Neural cell (in vitro differentiated cells): Measurements from ENCODE around the gene GOSR1.

Source experiments
- EP300 ChIP-seq: fragments of 450-650 bp; conservative IDR thresholded peaks from 2 replicates; pipeline ENCODE4 v1.6.1; 2014; ENCODE audit warnings: antibody characterized with exemption, mild to moderate bottlenecking, moderate library complexity; ENCODE audit not compliant: poor library complexity, severe bottlenecking
- EZH2 ChIP-seq: fragments of 200-600, 300-800 bp; shearing (Covaris generic), sonication (generic); IDR thresholded peaks from 2 replicates; pipeline ENCODE4 v1.6.1; 2014; ENCODE audit warnings: antibody characterized with exemption, low read length, borderline replicate concordance, mild to moderate bottlenecking; ENCODE audit not compliant: insufficient read depth, poor library complexity, severe bottlenecking
- MXI1 ChIP-seq: fragments of 450-650 bp; conservative IDR thresholded peaks from 2 replicates; pipeline ENCODE4 v1.6.1; 2014; ENCODE audit warnings: antibody characterized with exemption, mild to moderate bottlenecking; ENCODE audit not compliant: poor library complexity, severe bottlenecking
- POLR2AphosphoS5 ChIP-seq: IDR thresholded peaks from 2 replicates; pipeline ENCODE4 v1.6.1; 2012
- RAD21 ChIP-seq: fragments of 450-650 bp; conservative IDR thresholded peaks from 2 replicates; pipeline ENCODE4 v1.6.1; 2014; ENCODE audit warnings: antibody characterized with exemption, mild to moderate bottlenecking, moderate library complexity
- SMC3 ChIP-seq: fragments of 450-650 bp; conservative IDR thresholded peaks from 2 replicates; pipeline ENCODE4 v1.6.1; 2014; ENCODE audit warnings: antibody characterized with exemption, mild to moderate bottlenecking, moderate library complexity; ENCODE audit not compliant: poor library complexity
- TAF1 ChIP-seq: IDR thresholded peaks from 2 replicates; pipeline ENCODE4 v1.6.1; 2012; ENCODE audit warnings: low read depth
- TF ChIP-seq, protein P1 (sequence below): fragments of 450-650 bp; IDR thresholded peaks from 2 replicates; pipeline ENCODE4 v1.5.1; 2014; ENCODE audit warnings: antibody characterized with exemption, mild to moderate bottlenecking, moderate library complexity; ENCODE audit not compliant: poor library complexity, severe bottlenecking
- TF ChIP-seq, protein P2 (sequence below): IDR thresholded peaks from 2 replicates; pipeline ENCODE4 v1.6.1; 2012; ENCODE audit warnings: borderline replicate concordance

DNA sequence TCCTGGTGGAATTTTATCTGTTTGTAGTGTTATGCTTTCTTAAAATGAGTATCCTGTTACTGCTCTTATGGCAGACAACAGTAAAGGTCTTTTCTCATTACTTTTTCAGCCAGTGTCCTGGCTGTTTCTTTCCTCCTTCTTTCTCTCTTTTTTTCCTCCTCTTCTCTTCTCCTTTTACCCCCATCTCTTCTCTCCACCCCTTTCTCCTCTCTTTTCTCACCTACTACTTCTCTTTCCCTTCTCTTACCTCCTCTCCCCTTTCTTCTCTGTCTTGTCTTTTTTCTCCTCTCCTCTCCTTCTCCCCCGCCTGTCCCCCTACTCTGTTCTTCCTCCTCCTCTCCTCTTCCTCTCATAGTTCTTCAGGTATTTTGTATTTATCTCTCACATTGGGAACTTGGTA is 49.6 kb upstream of the GOSR1 start:
- TF ChIP-seq, protein P1, sequence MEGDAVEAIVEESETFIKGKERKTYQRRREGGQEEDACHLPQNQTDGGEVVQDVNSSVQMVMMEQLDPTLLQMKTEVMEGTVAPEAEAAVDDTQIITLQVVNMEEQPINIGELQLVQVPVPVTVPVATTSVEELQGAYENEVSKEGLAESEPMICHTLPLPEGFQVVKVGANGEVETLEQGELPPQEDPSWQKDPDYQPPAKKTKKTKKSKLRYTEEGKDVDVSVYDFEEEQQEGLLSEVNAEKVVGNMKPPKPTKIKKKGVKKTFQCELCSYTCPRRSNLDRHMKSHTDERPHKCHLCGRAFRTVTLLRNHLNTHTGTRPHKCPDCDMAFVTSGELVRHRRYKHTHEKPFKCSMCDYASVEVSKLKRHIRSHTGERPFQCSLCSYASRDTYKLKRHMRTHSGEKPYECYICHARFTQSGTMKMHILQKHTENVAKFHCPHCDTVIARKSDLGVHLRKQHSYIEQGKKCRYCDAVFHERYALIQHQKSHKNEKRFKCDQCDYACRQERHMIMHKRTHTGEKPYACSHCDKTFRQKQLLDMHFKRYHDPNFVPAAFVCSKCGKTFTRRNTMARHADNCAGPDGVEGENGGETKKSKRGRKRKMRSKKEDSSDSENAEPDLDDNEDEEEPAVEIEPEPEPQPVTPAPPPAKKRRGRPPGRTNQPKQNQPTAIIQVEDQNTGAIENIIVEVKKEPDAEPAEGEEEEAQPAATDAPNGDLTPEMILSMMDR = no peak
- no peak for TF ChIP-seq TAF1
- TF ChIP-seq POLR2AphosphoS5 = no peak
- no peak for TF ChIP-seq MXI1
- TF ChIP-seq, protein P2, sequence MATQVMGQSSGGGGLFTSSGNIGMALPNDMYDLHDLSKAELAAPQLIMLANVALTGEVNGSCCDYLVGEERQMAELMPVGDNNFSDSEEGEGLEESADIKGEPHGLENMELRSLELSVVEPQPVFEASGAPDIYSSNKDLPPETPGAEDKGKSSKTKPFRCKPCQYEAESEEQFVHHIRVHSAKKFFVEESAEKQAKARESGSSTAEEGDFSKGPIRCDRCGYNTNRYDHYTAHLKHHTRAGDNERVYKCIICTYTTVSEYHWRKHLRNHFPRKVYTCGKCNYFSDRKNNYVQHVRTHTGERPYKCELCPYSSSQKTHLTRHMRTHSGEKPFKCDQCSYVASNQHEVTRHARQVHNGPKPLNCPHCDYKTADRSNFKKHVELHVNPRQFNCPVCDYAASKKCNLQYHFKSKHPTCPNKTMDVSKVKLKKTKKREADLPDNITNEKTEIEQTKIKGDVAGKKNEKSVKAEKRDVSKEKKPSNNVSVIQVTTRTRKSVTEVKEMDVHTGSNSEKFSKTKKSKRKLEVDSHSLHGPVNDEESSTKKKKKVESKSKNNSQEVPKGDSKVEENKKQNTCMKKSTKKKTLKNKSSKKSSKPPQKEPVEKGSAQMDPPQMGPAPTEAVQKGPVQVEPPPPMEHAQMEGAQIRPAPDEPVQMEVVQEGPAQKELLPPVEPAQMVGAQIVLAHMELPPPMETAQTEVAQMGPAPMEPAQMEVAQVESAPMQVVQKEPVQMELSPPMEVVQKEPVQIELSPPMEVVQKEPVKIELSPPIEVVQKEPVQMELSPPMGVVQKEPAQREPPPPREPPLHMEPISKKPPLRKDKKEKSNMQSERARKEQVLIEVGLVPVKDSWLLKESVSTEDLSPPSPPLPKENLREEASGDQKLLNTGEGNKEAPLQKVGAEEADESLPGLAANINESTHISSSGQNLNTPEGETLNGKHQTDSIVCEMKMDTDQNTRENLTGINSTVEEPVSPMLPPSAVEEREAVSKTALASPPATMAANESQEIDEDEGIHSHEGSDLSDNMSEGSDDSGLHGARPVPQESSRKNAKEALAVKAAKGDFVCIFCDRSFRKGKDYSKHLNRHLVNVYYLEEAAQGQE = no peak
- TF ChIP-seq SMC3 = no peak
- no peak for TF ChIP-seq EP300
- TF ChIP-seq EZH2 = no peak
- TF ChIP-seq RAD21 = no peak
